ENCODE measurements around the gene CISH.

The CISH gene

DNA sequence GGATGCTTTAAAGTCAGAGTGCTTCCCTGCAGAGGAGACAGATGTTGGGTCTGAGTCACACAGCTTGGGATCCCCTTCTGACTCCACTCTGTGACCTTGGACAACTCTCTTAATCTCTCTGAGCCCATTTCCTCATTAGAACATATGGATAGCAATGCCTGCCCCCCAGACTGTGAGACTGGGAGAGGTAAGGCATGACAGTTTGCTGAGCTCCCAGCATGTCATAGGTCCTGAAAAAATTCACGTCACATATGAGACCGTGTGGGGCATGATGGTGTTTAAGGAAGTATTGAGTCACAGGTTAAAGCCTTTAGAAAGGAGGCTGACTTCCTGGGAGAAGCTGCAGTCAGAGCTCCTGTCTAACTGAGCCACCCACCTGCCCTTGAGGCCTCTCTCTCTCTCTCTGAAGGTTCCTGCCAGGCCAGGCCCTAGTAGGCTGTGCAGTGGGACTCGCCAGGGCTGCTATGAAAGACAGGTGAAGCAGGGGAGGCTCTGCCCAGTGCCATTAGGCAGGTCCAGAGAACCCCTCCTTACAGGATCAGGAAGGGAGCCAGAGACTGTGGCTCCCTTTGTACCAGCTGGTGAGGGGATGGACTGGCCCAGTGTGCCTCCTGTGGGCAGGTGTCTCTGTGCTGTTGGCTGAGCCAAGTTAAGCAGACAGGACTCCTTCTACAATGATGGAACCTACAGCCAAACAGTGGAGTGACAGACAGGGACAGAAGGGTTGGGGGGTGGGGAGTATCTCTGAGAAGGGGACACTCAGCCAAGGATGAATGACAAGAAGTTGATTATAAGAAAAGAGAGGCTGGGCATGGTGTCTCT lies 43.6 kb upstream of the CISH start:
- DNase-seq (ENCODE audit: extremely low read depth, low read depth) = no peak
- TF ChIP-seq, protein P1, sequence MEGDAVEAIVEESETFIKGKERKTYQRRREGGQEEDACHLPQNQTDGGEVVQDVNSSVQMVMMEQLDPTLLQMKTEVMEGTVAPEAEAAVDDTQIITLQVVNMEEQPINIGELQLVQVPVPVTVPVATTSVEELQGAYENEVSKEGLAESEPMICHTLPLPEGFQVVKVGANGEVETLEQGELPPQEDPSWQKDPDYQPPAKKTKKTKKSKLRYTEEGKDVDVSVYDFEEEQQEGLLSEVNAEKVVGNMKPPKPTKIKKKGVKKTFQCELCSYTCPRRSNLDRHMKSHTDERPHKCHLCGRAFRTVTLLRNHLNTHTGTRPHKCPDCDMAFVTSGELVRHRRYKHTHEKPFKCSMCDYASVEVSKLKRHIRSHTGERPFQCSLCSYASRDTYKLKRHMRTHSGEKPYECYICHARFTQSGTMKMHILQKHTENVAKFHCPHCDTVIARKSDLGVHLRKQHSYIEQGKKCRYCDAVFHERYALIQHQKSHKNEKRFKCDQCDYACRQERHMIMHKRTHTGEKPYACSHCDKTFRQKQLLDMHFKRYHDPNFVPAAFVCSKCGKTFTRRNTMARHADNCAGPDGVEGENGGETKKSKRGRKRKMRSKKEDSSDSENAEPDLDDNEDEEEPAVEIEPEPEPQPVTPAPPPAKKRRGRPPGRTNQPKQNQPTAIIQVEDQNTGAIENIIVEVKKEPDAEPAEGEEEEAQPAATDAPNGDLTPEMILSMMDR (IDR thresholded peaks at IDR 0.05; ENCODE audit: low read depth, low read length) = no peak

DNA sequence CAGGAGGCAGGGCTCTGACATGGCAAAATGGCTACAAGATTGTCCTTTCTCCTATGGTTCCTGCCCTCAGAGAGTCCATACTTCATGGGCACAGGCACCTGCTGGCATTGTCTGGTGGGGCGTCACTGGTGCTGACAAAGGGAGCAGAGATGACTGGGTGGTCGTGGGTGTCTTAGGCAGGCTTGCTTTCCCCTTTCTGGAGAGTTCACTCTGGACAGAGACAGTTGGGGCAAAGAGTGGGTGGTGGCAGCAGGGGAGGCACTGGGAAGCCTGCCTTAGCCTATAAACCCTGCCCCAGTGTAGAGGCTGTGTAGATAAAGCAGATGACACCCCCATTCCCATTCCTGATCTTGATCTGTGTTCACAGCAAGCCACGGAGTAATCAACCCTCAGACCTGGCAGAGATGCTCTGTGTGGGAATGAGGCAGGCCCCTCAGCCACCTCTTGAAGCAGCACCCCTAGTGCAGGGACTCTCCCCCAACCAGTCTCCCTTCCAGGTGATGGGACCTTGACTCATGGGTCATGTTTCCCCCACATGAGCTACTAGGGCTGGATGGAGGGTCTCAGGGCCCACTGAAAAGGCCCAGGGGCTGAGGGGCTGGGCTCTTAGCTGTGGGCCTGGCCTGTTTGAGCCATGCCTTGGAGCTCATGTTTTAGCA lies 42.5 kb upstream of the CISH start:
- TF ChIP-seq, protein P1 (IDR thresholded peaks at IDR 0.05; ENCODE audit: low read depth, low read length) = no peak
- no peak for DNase-seq (ENCODE audit: extremely low read depth, low read depth)

DNA sequence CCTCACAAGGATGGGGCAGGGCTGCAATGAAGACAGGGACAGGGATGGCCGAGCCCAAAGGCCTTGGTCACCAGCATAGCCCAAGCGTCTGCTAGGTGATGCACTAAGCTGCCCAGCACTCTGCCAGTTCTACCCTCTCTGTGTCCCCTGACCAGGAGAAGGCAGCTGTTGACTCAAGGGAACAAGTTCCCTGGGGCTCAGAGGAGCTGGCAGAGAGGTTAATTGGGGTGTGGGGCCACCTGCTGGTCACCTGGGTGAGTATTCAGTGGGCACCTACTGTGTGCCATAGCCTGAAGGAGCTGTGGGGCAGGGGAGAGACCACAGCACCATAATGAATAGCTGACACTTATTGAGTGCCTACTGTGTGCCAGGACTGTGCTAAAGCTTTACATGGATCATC lies 41.1 kb upstream of the CISH start:
- DNase-seq (ENCODE audit: extremely low read depth, low read depth) = no peak
- TF ChIP-seq, protein P1 (IDR thresholded peaks at IDR 0.05; ENCODE audit: low read depth, low read length) = peak; percentile 30

DNA sequence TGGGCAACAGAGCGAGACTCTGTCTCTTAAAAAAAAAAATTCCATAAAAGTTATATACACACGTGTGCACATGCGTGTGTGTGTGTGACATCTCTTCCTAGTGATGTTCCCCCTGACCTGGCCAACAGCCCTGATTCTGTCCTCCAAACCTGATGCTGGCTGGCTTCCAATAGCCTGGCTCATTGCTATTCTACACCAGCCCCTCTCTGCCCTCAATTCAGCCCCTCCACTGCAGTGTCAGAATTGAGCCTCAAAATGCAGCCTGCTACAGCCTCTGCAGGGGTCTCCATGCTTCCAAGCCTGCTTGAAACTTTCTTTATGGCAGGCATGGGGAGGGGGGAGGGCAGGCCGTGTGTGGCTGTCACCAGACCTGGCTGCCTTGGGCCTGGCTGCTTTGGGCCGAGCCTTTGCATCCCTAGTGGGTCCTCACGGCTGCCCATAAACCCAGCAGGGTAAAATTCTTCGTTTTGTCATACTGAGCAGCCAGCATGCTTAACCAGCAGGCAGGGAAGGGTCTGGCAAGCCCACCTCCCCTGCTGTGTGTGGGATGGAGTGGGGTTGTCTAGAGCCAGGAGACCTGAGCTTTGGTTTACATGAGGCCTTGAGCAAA lies 40.5 kb upstream of the CISH start:
- DNase-seq (ENCODE audit: extremely low read depth, low read depth) = no peak
- TF ChIP-seq, protein P1 (IDR thresholded peaks at IDR 0.05; ENCODE audit: low read depth, low read length) = no peak

DNA sequence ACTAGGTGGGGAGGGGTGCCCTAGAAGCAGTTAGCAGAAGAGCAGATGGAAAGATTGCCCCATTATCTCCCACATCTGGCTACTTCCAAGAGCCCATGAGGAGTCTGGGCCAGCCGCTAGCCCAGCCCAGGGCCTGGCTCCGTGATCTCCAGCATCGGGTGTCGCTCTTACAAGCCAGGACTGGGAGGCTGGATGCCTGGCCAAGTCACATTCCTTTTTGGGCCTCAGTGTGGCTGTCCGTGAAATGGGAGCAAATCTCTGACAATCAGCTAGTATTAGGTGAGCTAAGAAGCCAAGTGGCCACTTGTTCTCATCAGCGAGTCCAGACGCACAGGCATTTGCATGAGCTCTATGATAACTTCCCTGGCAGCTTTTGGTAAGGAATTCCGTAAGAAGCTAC lies 39.9 kb upstream of the CISH start:
- TF ChIP-seq, protein P1 (IDR thresholded peaks at IDR 0.05; ENCODE audit: low read depth, low read length) = no peak
- no peak for DNase-seq (ENCODE audit: extremely low read depth, low read depth)

DNA sequence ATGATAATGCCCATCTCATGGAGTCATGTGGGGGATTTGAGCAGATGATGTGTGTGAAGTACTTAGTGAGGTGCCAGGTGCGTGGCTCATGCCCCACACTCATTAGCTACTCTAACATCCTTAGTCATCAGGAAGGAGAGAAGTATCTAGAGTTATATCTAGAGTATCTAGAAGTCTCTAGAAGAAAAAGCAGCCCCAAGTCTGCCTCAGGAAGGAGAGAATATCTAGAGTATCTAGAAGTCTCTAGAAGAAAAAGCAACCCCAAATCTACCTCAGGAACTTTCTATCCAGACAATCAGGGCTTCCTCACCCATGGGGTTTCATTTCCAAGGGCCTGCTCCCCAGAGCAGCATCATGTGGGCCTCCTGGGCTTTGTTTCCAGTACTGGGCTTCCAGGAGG lies 38.4 kb upstream of the CISH start:
- no peak for DNase-seq (ENCODE audit: extremely low read depth, low read depth)
- TF ChIP-seq, protein P1 (IDR thresholded peaks at IDR 0.05; ENCODE audit: low read depth, low read length) = no peak

DNA sequence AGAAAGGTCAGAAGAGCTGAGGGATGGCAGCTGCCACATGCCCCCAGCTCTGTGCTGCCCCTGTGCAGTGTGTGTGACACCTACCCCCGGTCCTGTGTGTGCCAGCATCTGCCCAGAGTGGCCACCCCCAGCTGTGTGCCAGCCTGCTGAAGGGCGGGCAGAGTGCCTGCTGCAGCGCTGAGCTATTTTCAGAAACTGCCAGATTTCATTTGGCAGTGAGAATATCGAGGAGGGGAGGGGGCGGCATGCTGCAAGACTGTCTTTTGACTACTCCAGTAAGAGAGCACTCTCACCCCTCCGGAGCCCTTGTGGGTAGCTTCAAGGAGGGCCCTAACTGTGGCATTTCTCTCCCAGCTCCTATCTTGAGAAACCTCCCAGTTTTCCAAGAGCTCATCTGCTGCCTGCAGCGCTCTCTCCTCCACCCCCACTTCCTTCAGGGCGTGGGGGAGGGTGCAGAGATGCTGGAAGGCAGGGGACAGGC lies 37.9 kb upstream of the CISH start:
- no peak for DNase-seq (ENCODE audit: extremely low read depth, low read depth)
- TF ChIP-seq, protein P1 (IDR thresholded peaks at IDR 0.05; ENCODE audit: low read depth, low read length) = no peak
